Lung (tissue), 12 donors: ENCODE data around the gene CPLANE2. TPM values are rescaled to one million over a fixed set of nuclear protein-coding genes. Genes with fewer than 3 reads are reported as not detected.

Source experiments
- ATAC-seq: fragments of 200-7000 bp; cut with Tn5 transposase; one replicate; pipeline ENCODE4 v1.9.1; 2020; ENCODE audit warnings: moderate number of reproducible peaks; ENCODE audit not compliant: insufficient read depth, low FRiP score
- DNase-seq, 3 donors: peaks; one replicate each; pipeline ENCODE4 v3.0.0-alpha.2; 2013 to 2017
- H3K27ac ChIP-seq, 2 donors: one replicate each; pipeline ENCODE4 v1.5.1; 2013; ENCODE audit warnings: mild to moderate bottlenecking in 2 of 2, moderate library complexity in 2 of 2, control low read depth in 1 of 2, inconsistent platforms in 1 of 2, low read depth in 1 of 2, low read length in 1 of 2
- H3K27me3 ChIP-seq, 3 donors: one replicate each; pipeline ENCODE4 v1.5.1; 2013; ENCODE audit warnings: low read length in 2 of 3; ENCODE audit not compliant: control insufficient read depth in 3 of 3, insufficient read depth in 3 of 3
- H3K36me3 ChIP-seq, 4 donors: one replicate each; pipeline ENCODE4 v1.5.1; 2013; ENCODE audit warnings: low read length in 4 of 4, mild to moderate bottlenecking in 1 of 4, moderate library complexity in 1 of 4; ENCODE audit not compliant: control insufficient read depth in 4 of 4, insufficient read depth in 4 of 4
- H3K4me1 ChIP-seq, 5 donors: one replicate each; pipeline ENCODE4 v1.5.1; 2013; ENCODE audit warnings: low read length in 5 of 5, mild to moderate bottlenecking in 2 of 5, moderate library complexity in 1 of 5; ENCODE audit not compliant: control insufficient read depth in 5 of 5, insufficient read depth in 5 of 5
- H3K4me3 ChIP-seq: one replicate; pipeline ENCODE4 v1.5.1; 2013; ENCODE audit warnings: mild to moderate bottlenecking, control low read depth, moderate library complexity
- H3K9ac ChIP-seq, 2 donors: one replicate each; pipeline ENCODE4 v1.5.1; 2013; ENCODE audit warnings: low read length in 2 of 2, control low read depth in 1 of 2; ENCODE audit not compliant: insufficient read depth in 1 of 2
- H3K9me3 ChIP-seq, 4 donors: one replicate each; pipeline ENCODE4 v1.5.1; 2013; ENCODE audit warnings: low read length in 3 of 4, mild to moderate bottlenecking in 1 of 4, moderate library complexity in 1 of 4; ENCODE audit not compliant: control insufficient read depth in 4 of 4, insufficient read depth in 3 of 4
- CTCF ChIP-seq: IDR thresholded peaks from 2 replicates; pipeline ENCODE4 v1.5.1; 2012; ENCODE audit warnings: mild to moderate bottlenecking; ENCODE audit errors: control extremely low read depth, extremely low read depth
- WGBS, 2 donors: extraction: QIAGEN DNeasy Blood & Tissue Kit; methylation state at CpG; one replicate each; pipeline ENCODE4 v1.1.7; 2013; 5-methylcytosine and 5-hydroxymethylcytosine counted together
- polyA plus RNA-seq, 2 donors: library from polyadenylated mRNA; stranded (reverse); fragments of 200-250 nt; gene quantifications; one replicate each; pipeline ENCODE4 v1.2.1, GENCODE V29; 2013
- total RNA-seq, 2 donors: library from RNA; depleted of rRNA in 1 of 2; stranded (reverse); fragments of >200 nt in 1 of 2; gene quantifications; one replicate each; pipeline ENCODE4 v1.2.1, GENCODE V29; 2014 to 2021
- donor health status: control.
- donor health status: control.
- donor health status: Bipolar disorder and iron deficiency.
- donor health status: healthy.
- donor health status: DM: yes; HTN: yes; CAD: no.

CPLANE2 gene
- total and polyA plus RNA-seq, 4 donors = 4.5 to 13.7 (median 5.6) TPM

DNA sequence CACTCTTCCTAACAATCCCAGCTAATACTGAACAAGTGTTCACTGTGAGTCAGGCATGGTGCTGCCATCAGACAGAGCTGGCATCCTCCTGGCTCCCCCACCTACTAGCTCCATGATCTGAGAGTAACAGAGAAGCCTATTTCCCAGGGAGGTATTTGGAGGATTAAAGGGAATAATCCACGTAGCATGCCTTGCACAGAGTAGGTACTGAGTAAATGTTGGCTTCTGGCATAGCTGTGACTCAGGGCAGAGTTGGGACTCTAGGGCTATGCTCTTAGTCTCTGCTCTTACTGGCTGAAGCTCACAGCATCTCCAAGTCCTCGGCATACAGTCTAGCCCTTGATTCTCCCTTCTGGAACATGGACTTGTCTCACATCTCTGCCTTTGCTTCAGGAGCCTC lies 32.8 kb downstream of the CPLANE2 start:
- Histone ChIP-seq H3K9me3 (no peaks in the 10 kb centered on the region), H3K9ac (no peak overlapping the region), H3K27me3 (no peaks in the 10 kb centered on the region), H3K4me3 (no peak overlapping the region), H3K4me1 (peaks cover 0 to 20% (median 2%) of the 10 kb centered on the region in 5 donors), H3K36me3 (peaks cover 0 to 9% (median 2%) of the 10 kb centered on the region in 4 donors), H3K27ac (no peak overlapping the region)
- DNase-seq = no peak
- WGBS, 2 donors = 93 to 95% methylated on average over 2 of the region's 2 CpGs
- no peak for ATAC-seq
- no peak for TF ChIP-seq CTCF

DNA sequence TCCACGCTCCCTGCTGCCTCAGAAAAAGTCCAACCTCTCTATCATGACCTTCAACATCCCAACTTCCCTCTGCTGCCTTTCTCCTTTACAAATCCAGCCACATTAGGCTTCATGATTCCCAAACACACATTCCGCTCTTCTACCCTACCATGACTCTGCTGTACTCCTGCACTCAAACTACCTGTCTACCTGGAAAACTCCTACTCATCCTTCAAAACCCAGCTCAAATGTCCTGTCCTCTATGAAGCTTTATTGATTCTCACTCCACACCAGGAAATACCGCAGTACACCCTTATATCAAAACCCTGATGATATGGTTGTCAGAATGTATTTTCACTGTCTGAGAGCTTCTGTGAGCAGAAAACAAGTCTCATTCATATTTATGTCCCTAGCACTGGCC lies 33.4 kb downstream of the CPLANE2 start:
- Histone ChIP-seq H3K36me3 (peaks cover 0 to 10% (median 3%) of the 10 kb centered on the region in 4 donors), H3K9me3 (no peaks in the 10 kb centered on the region), H3K9ac (no peak overlapping the region), H3K4me3 (no peak overlapping the region), H3K4me1 (peaks cover 0 to 18% (median 2%) of the 10 kb centered on the region in 5 donors), H3K27me3 (no peaks in the 10 kb centered on the region), H3K27ac (no peak overlapping the region)
- DNase-seq (no peak), ATAC-seq (no peak)
- 57 to 67% methylated on average over 3 of the region's 3 CpGs for WGBS, 2 donors
- TF ChIP-seq CTCF = no peak

DNA sequence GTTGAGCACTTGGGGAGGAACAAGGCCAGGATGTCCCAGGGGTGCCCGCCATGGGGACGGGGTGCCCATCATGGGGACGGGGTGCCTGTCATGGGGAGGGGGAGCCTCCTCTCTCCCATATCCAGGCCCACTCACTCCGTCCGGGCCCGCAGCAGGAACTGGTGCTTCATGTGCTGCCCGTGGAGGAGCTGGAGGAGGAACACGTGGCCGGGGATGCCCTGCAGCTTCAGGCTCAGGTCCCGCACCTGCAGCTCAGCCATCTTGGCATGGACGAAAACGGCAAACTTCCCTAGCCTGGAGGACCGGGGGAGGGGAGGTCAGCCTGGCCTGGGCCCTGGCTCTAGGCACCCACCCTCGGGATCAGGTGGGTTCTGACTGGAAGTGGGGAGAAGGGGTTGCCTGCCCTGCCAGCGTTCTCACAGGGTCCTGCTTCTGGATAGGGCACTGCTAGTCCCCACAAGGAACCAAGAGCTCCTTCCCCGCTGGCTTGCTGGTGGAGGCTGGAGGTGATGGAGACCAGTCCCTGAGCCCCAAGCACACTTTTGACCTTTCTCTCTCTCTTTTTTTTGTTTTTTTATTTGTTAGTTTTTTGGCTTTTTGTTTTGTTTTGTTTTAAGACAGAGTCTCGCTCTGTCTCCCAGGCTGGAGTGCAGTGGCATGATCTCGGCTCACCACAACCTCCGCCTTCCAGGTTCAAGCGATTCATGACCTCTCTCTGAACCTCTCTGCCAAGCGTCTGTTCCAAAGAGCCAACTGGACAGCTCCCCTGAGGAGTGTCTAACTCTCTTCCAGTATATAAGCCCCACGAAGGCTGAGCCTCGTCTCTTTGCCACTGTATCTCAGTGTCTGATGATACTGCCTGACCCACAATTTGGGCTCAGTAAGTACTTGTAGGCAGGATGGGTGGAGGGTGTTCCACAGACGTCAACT lies 34.4 kb downstream of the CPLANE2 start:
- Histone ChIP-seq H3K4me3 (no peak overlapping the region), H3K27ac (no peak overlapping the region), H3K36me3 (peaks cover 0 to 15% (median 4%) of the 10 kb centered on the region in 4 donors), H3K4me1 (peaks cover 0 to 11% (median 2%) of the 10 kb centered on the region in 5 donors), H3K9ac (no peak overlapping the region), H3K27me3 (no peaks in the 10 kb centered on the region), H3K9me3 (no peaks in the 10 kb centered on the region)
- WGBS, 2 donors = 90 to 91% methylated on average over 24 of the region's 24 CpGs
- ATAC-seq (no peak), DNase-seq (no peak)
- no peak for TF ChIP-seq CTCF
